ENCODE results near the gene NPTXR. TPM values are rescaled to one million over a fixed set of nuclear protein-coding genes. Genes with fewer than 3 reads are reported as not detected.

NPTXR gene
- total RNA-seq, 1 experiment from 2014 or later, result 12.8 TPM

DNA sequence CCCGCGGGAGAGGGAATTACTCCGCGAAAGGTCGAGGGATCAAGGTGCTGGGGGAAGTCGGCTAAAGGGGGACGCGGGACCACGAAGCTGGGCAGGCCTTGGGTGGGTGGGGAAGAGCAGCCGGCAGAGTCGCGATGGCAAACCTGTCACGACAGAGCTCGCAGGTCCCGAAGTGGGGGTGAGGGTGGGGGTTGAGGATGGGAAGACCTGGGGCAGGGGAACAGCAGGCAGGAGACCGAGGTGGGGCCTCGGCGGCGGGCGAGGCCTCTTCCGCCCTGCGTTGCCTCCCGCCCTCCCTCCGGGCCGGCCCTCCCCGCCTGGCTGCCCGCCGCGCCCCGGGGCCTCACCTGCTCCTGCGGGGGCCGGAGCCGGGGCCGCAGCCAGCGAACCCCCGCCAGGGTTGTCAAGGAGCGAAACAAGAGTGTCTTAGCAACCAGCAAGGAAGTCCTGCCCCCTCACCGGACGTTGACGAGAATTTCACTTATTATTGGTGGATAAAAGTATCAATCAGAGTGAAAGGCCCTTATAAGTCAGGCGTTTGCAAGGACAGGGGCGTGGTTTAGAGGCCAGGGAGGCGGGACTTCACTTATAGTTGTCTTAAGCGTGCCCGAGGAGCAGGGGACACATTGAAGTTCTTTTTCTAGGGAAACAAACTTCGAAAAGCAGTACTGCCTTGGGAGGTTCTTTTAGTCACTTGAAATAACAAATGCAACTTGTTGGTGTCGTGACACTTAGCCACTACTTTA is 49.9 kb downstream of the NPTXR start, which contains the start of gene DNAL4 (continued):
- TF ChIP-seq FOSL1 (IDR thresholded peaks at IDR 0.05; ENCODE audit: low read depth) (no peak), ELF1 (IDR thresholded peaks at IDR 0.05; ENCODE audit: borderline replicate concordance, low read depth) (no peak)
- TF ChIP-seq, protein P1, sequence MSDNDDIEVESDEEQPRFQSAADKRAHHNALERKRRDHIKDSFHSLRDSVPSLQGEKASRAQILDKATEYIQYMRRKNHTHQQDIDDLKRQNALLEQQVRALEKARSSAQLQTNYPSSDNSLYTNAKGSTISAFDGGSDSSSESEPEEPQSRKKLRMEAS (IDR thresholded peaks at IDR 0.05), result no peak

GRCh38 chr22:38793317-38793716 is 50.5 kb downstream of the NPTXR start:
- peak overlapping the region; percentile 73 to 74 for H3K4me3 ChIP-seq (replicated peaks in 1 of 2; ENCODE audit: low read depth in 1 of 2, low read length in 2 of 2)
- H2AFZ ChIP-seq (ENCODE audit: low read depth, low read length, poor library complexity, severe bottlenecking), result no peak overlapping the region
- no peaks in the 10 kb centered on the region for H4K20me1 ChIP-seq (ENCODE audit: insufficient read depth)
- no peak for ATAC-seq
- POLR2A ChIA-PET, result no interaction called here
- H3K9me2 ChIP-seq (ENCODE audit: insufficient read depth), result no peaks in the 10 kb centered on the region
- intact Hi-C loops (cut with micrococcal nuclease), result no loop called here
- no TSS peak for BruUV-seq (replicated peaks)
- CTCF ChIA-PET, result interaction anchor here (1.0 kb wide), 1 partner anchor 24 kb away, joined by 5 read pairs; no protein-coding TSS in a partner anchor
- no peaks in the 10 kb centered on the region for H3K27me3 ChIP-seq (ENCODE audit: insufficient read depth, low read length)
- H3K27ac ChIP-seq (ENCODE audit: low read depth, low read length), result no peak overlapping the region
- H3K79me2 ChIP-seq (ENCODE audit: insufficient read depth, low read length), result no peaks in the 10 kb centered on the region; the same call in 1 of the 2 replicates
- RAD21 ChIA-PET (ENCODE audit: low non-redundant PET in 1 of 2, low total read pairs in 2 of 2, uncharacterized antibody in 2 of 2, unreplicated experiment in 2 of 2), result no interaction called here
- H3K4me1 ChIP-seq (ENCODE audit: control insufficient read depth in 1 of 2, insufficient read depth in 2 of 2, low read length in 2 of 2), result peaks cover 6 to 20% of the 10 kb centered on the region in 2 experiments; a peak in 3 of 4 replicates
- peak overlapping the region; percentile 83 for H3K4me2 ChIP-seq (ENCODE audit: low read length)
- no peaks in the 10 kb centered on the region for H3K36me3 ChIP-seq (ENCODE audit: control insufficient read depth in 1 of 2, insufficient read depth in 2 of 2, low read length in 2 of 2)
- no peak for DNase-seq (ENCODE audit: low read depth, low spot score)
- TF ChIP-seq, protein P2, sequence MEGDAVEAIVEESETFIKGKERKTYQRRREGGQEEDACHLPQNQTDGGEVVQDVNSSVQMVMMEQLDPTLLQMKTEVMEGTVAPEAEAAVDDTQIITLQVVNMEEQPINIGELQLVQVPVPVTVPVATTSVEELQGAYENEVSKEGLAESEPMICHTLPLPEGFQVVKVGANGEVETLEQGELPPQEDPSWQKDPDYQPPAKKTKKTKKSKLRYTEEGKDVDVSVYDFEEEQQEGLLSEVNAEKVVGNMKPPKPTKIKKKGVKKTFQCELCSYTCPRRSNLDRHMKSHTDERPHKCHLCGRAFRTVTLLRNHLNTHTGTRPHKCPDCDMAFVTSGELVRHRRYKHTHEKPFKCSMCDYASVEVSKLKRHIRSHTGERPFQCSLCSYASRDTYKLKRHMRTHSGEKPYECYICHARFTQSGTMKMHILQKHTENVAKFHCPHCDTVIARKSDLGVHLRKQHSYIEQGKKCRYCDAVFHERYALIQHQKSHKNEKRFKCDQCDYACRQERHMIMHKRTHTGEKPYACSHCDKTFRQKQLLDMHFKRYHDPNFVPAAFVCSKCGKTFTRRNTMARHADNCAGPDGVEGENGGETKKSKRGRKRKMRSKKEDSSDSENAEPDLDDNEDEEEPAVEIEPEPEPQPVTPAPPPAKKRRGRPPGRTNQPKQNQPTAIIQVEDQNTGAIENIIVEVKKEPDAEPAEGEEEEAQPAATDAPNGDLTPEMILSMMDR (IDR thresholded peaks at IDR 0.05 in 2 of 3, conservative IDR thresholded peaks at IDR 0.05 in 1 of 3; ENCODE audit: borderline replicate concordance in 1 of 3, insufficient read depth in 1 of 3, low read depth in 2 of 3, low read length in 2 of 3), result no peak
- TF ChIP-seq, protein P3, sequence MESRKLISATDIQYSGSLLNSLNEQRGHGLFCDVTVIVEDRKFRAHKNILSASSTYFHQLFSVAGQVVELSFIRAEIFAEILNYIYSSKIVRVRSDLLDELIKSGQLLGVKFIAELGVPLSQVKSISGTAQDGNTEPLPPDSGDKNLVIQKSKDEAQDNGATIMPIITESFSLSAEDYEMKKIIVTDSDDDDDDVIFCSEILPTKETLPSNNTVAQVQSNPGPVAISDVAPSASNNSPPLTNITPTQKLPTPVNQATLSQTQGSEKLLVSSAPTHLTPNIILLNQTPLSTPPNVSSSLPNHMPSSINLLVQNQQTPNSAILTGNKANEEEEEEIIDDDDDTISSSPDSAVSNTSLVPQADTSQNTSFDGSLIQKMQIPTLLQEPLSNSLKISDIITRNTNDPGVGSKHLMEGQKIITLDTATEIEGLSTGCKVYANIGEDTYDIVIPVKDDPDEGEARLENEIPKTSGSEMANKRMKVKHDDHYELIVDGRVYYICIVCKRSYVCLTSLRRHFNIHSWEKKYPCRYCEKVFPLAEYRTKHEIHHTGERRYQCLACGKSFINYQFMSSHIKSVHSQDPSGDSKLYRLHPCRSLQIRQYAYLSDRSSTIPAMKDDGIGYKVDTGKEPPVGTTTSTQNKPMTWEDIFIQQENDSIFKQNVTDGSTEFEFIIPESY (IDR thresholded peaks at IDR 0.05; ENCODE audit: extremely low read depth, insufficient replicate concordance, low read length), result no peak
- no peak for TF ChIP-seq POLR2AphosphoS5 (IDR thresholded peaks at IDR 0.05; ENCODE audit: low read depth, low read length)
- TF ChIP-seq EZH2 (IDR thresholded peaks at IDR 0.05), result no peak
- TF ChIP-seq ATF3 (IDR thresholded peaks at IDR 0.05), result no peak
- TF ChIP-seq FOSL1 (IDR thresholded peaks at IDR 0.05; ENCODE audit: low read depth), result no peak
- TF ChIP-seq, protein P1 (IDR thresholded peaks at IDR 0.05), result no peak
- no peak for TF ChIP-seq ELF1 (IDR thresholded peaks at IDR 0.05; ENCODE audit: borderline replicate concordance, low read depth)
- TF ChIP-seq SP1 (IDR thresholded peaks at IDR 0.05; ENCODE audit: low read depth), result no peak
- TF ChIP-seq CEBPB (IDR thresholded peaks at IDR 0.05; ENCODE audit: low read depth), result no peak
- no peaks in the 10 kb centered on the region for H3K9me3 ChIP-seq (ENCODE audit: control insufficient read depth in 1 of 2, insufficient read depth in 1 of 2, low read depth in 1 of 2, low read length in 2 of 2)
- peak overlapping the region; percentile 74 for H3K9ac ChIP-seq (ENCODE audit: low read length)

Measured in HCT116 (cell line).